GM23338 (cell line): ENCODE measurements around the gene CFAP77. TPM values are rescaled to one million over a fixed set of nuclear protein-coding genes. Genes with fewer than 3 reads are reported as not detected.

Experiments
- ATAC-seq: fragments of 200-7000 bp; cut with Tn5 transposase; 3 replicates; pipeline ENCODE4 v1.9.1; 2020
- DNase-seq: peaks from one replicate; pipeline ENCODE4 v3.0.0-alpha.2; 2015; ENCODE audit warnings: low spot score
- H2AFZ ChIP-seq: fragments of 200-600 bp; sonication (generic); 2 replicates; pipeline ENCODE4 v1.8.0; 2016; ENCODE audit warnings: antibody characterized with exemption, mild to moderate bottlenecking, moderate library complexity
- H3F3A ChIP-seq: fragments of 200-600 bp; sonication (generic); replicated peaks from 2 replicates; pipeline ENCODE4 v1.8.0; 2017; ENCODE audit warnings: antibody characterized with exemption, mixed run types, low read depth
- H3K27ac ChIP-seq: fragments of 200-600 bp; sonication (generic); 2 replicates; pipeline ENCODE4 v1.6.1; 2016; ENCODE audit warnings: low read depth
- H3K27me3 ChIP-seq: fragments of 200-600 bp; sonication (generic); 2 replicates; pipeline ENCODE4 v1.8.0; 2016; ENCODE audit warnings: mild to moderate bottlenecking, mixed run types, moderate library complexity; ENCODE audit not compliant: insufficient read depth
- H3K36me3 ChIP-seq: fragments of 200-600 bp; sonication (generic); 2 replicates; pipeline ENCODE4 v1.8.0; 2016; ENCODE audit warnings: mild to moderate bottlenecking; ENCODE audit not compliant: insufficient read depth
- H3K4me1 ChIP-seq: fragments of 200-600 bp; sonication (generic); 2 replicates; pipeline ENCODE4 v1.8.0; 2016; ENCODE audit warnings: mild to moderate bottlenecking, moderate library complexity; ENCODE audit not compliant: insufficient read depth
- H3K4me2 ChIP-seq: fragments of 200-600 bp; sonication (generic); 2 replicates; pipeline ENCODE4 v1.7.1; 2017; ENCODE audit warnings: mixed run types
- H3K4me3 ChIP-seq: fragments of 200-600 bp; sonication (generic); 2 replicates; pipeline ENCODE4 v1.6.1; 2016; ENCODE audit warnings: mixed run types
- H3K79me2 ChIP-seq: fragments of 200-600 bp; sonication (generic); replicated peaks from 2 replicates; pipeline ENCODE4 v1.8.0; 2017; ENCODE audit warnings: mild to moderate bottlenecking; ENCODE audit not compliant: insufficient read depth
- H3K9me2 ChIP-seq: fragments of 200-600 bp; sonication (generic); 2 replicates; pipeline ENCODE4 v1.8.0; 2017; ENCODE audit not compliant: insufficient read depth
- H4K20me1 ChIP-seq: fragments of 200-600 bp; sonication (generic); replicated peaks from 2 replicates; pipeline ENCODE4 v1.8.0; 2017; ENCODE audit warnings: mild to moderate bottlenecking; ENCODE audit not compliant: insufficient read depth
- H3K27ac Mint-ChIP-seq: 2 replicates; pipeline ENCODE4 v1.8.0; 2020; ENCODE audit warnings: inconsistent platforms, mild to moderate bottlenecking, moderate library complexity, mixed read lengths
- H3K27me3 Mint-ChIP-seq: 3 replicates; pipeline ENCODE4 v1.8.0; 2022; ENCODE audit warnings: low read depth, mild to moderate bottlenecking, moderate library complexity, mixed read lengths, inconsistent platforms; ENCODE audit not compliant: insufficient read depth, poor library complexity
- H3K36me3 Mint-ChIP-seq: 3 replicates; pipeline ENCODE4 v1.8.0; 2021; ENCODE audit warnings: low read depth, mild to moderate bottlenecking, inconsistent platforms, moderate library complexity, mixed read lengths
- H3K4me1 Mint-ChIP-seq: 3 replicates; pipeline ENCODE4 v1.8.0; 2020; ENCODE audit warnings: mild to moderate bottlenecking, inconsistent platforms, mixed read lengths
- H3K4me3 Mint-ChIP-seq: 3 replicates; pipeline ENCODE4 v1.8.0; 2021; ENCODE audit warnings: moderate library complexity, mild to moderate bottlenecking, inconsistent platforms, mixed read lengths
- H3K9me3 Mint-ChIP-seq: 3 replicates; pipeline ENCODE4 v1.8.0; 2020; ENCODE audit warnings: moderate library complexity, mild to moderate bottlenecking, inconsistent platforms, mixed read lengths
- NANOG ChIP-seq: IDR thresholded peaks from 2 replicates; pipeline ENCODE4 v1.6.1; 2016; ENCODE audit warnings: antibody characterized with exemption, borderline replicate concordance
- ZNF114 ChIP-seq: fragments of 250-450 bp; sonication (Bioruptor Pico); IDR thresholded peaks from 2 replicates; pipeline ENCODE4 v1.5.0; 2020; ENCODE audit warnings: mild to moderate bottlenecking, moderate library complexity
- polyA plus RNA-seq: library from polyadenylated mRNA; unstranded; fragments of >200 nt; fragmentation: Nextera tagmentation; extraction: Ambion mirVana; gene quantifications from 2 replicates; pipeline ENCODE4 v1.2.1, GENCODE V29; 2016
- total RNA-seq: library from RNA; depleted of rRNA; stranded (reverse); fragments of >200 nt; shearing (Covaris generic); gene quantifications from 2 replicates; pipeline ENCODE4 v1.2.3, GENCODE V29; 2014
- TF ChIP-seq, protein P1 (sequence below), 2 experiments: fragments of 200-600 bp in 1 of 2; sonication (generic) in 1 of 2; conservative IDR thresholded peaks; 2 replicates each; pipeline versions ENCODE4 v1.5.1 to v1.6.1; 2016 to 2017; ENCODE audit warnings: antibody characterized with exemption in 2 of 2, low read depth in 2 of 2, mild to moderate bottlenecking in 2 of 2, moderate library complexity in 1 of 2
- TF ChIP-seq, protein P2 (sequence below): IDR thresholded peaks from one replicate; pipeline ENCODE4 v1.6.1; 2018; ENCODE audit warnings: antibody characterized with exemption; ENCODE audit not compliant: unreplicated experiment

CFAP77 gene
- total and polyA plus RNA-seq, 2 experiments from 2014 or later, result 0.97 to 1.3 TPM

GRCh38 chr9:132383462-132383883 lies 26.5 kb upstream of the CFAP77 start:
- no peaks in the 10 kb centered on the region for H3K27me3 ChIP-seq
- Mint-ChIP-seq H3K36me3 (peaks cover 62% of the 10 kb centered on the region), H3K9me3 (no peaks in the 10 kb centered on the region), H3K4me3 (no peak overlapping the region), H3K4me1 (no peaks in the 10 kb centered on the region), H3K27ac (no peak overlapping the region), H3K27me3 (peaks cover 2% of the 10 kb centered on the region)
- DNase-seq (no peak), ATAC-seq (no peak)
- H4K20me1 ChIP-seq, result peaks cover 17% of the 10 kb centered on the region
- H3K4me1 ChIP-seq, result no peaks in the 10 kb centered on the region
- no peak overlapping the region for H3K4me2 ChIP-seq
- H3K27ac ChIP-seq, result no peak overlapping the region
- peaks cover 6% of the 10 kb centered on the region; the same call in 1 of the 2 replicates for H3F3A ChIP-seq
- no peak overlapping the region for H2AFZ ChIP-seq
- TF ChIP-seq, protein P1, sequence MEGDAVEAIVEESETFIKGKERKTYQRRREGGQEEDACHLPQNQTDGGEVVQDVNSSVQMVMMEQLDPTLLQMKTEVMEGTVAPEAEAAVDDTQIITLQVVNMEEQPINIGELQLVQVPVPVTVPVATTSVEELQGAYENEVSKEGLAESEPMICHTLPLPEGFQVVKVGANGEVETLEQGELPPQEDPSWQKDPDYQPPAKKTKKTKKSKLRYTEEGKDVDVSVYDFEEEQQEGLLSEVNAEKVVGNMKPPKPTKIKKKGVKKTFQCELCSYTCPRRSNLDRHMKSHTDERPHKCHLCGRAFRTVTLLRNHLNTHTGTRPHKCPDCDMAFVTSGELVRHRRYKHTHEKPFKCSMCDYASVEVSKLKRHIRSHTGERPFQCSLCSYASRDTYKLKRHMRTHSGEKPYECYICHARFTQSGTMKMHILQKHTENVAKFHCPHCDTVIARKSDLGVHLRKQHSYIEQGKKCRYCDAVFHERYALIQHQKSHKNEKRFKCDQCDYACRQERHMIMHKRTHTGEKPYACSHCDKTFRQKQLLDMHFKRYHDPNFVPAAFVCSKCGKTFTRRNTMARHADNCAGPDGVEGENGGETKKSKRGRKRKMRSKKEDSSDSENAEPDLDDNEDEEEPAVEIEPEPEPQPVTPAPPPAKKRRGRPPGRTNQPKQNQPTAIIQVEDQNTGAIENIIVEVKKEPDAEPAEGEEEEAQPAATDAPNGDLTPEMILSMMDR (conservative IDR thresholded peaks at IDR 0.05; ENCODE audit: low read depth in 2 of 2), result no peak
- TF ChIP-seq NANOG (no peak), ZNF114 (CRISPR knock-in tag) (no peak)
- H3K79me2 ChIP-seq, result no peaks in the 10 kb centered on the region
- no peaks in the 10 kb centered on the region for H3K9me2 ChIP-seq
- H3K4me3 ChIP-seq, result no peak overlapping the region
- H3K36me3 ChIP-seq, result peaks cover 21% of the 10 kb centered on the region

DNA sequence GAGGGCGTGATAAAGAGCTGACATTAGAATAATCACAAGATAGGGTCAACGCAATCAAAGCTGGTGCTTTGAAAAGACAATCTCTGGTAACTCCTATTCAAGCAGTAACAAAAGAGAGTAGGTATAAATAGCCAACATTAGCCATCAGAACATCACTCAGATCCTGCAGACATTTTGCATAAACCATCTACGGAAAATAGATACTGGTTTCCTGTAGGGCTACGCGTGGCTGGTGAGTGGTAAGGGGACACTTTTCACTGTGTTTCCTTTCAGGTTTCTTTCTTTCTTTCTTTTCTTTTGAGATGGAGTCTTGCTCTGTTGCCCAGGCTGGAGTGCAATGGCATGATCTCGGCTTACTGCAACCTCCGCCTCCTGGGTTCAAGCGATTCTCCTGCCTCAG lies 25.6 kb upstream of the CFAP77 start:
- no peaks in the 10 kb centered on the region for H3K4me1 ChIP-seq
- no peak overlapping the region for H3K4me2 ChIP-seq
- ATAC-seq, result no peak
- no peaks in the 10 kb centered on the region for H3F3A ChIP-seq
- H2AFZ ChIP-seq, result no peak overlapping the region
- peaks cover 71% of the 10 kb centered on the region for H3K36me3 Mint-ChIP-seq
- H3K4me3 Mint-ChIP-seq, result no peak overlapping the region
- H3K36me3 ChIP-seq, result peaks cover 24% of the 10 kb centered on the region
- no peak for DNase-seq
- no peak overlapping the region for H3K27ac ChIP-seq
- H3K4me3 ChIP-seq, result no peak overlapping the region
- no peaks in the 10 kb centered on the region for H3K9me3 Mint-ChIP-seq
- no peak overlapping the region for H3K27ac Mint-ChIP-seq
- no peaks in the 10 kb centered on the region for H3K79me2 ChIP-seq
- H3K4me1 Mint-ChIP-seq, result no peaks in the 10 kb centered on the region
- H3K27me3 ChIP-seq, result no peaks in the 10 kb centered on the region
- H3K9me2 ChIP-seq, result no peaks in the 10 kb centered on the region
- TF ChIP-seq, protein P1 (conservative IDR thresholded peaks at IDR 0.05; ENCODE audit: low read depth in 2 of 2), result no peak
- no peak for TF ChIP-seq ZNF114 (CRISPR knock-in tag)
- TF ChIP-seq, protein P2, sequence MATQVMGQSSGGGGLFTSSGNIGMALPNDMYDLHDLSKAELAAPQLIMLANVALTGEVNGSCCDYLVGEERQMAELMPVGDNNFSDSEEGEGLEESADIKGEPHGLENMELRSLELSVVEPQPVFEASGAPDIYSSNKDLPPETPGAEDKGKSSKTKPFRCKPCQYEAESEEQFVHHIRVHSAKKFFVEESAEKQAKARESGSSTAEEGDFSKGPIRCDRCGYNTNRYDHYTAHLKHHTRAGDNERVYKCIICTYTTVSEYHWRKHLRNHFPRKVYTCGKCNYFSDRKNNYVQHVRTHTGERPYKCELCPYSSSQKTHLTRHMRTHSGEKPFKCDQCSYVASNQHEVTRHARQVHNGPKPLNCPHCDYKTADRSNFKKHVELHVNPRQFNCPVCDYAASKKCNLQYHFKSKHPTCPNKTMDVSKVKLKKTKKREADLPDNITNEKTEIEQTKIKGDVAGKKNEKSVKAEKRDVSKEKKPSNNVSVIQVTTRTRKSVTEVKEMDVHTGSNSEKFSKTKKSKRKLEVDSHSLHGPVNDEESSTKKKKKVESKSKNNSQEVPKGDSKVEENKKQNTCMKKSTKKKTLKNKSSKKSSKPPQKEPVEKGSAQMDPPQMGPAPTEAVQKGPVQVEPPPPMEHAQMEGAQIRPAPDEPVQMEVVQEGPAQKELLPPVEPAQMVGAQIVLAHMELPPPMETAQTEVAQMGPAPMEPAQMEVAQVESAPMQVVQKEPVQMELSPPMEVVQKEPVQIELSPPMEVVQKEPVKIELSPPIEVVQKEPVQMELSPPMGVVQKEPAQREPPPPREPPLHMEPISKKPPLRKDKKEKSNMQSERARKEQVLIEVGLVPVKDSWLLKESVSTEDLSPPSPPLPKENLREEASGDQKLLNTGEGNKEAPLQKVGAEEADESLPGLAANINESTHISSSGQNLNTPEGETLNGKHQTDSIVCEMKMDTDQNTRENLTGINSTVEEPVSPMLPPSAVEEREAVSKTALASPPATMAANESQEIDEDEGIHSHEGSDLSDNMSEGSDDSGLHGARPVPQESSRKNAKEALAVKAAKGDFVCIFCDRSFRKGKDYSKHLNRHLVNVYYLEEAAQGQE, result no peak
- peaks cover 2% of the 10 kb centered on the region for H3K27me3 Mint-ChIP-seq
- H4K20me1 ChIP-seq, result peaks cover 17% of the 10 kb centered on the region
